ENCODE results near the gene REEP5. TPM values are rescaled to one million over a fixed set of nuclear protein-coding genes. Genes with fewer than 3 reads are reported as not detected.

The REEP5 gene
- total RNA-seq, 1 experiment from 2014 or later = 46.2 TPM

DNA sequence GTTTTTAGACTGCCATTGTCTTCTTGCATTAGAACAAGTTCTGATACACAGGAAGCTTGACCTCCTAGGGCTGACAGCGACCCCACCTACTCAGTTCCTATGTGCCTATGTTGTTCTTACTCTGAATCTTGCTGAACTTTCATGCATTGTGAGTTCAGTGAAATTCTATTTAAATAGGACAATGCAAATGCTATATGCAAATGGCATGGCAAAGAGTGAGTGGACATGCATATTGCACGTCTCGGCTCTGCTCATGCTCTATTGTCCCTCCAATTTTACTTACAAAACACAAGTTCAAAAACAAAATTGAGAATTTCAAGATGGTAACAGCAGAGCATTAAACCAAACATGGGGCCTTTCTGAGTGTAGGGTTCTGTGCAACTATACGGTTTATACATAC lies 49.2 kb upstream of the REEP5 start:
- no peaks in the 10 kb centered on the region for H3K36me3 Mint-ChIP-seq (ENCODE audit: insufficient read depth in 1 of 3, low read depth in 3 of 3)
- no peak overlapping the region for H4K91ac ChIP-seq (ENCODE audit: insufficient read length, low read depth, low read length)
- no peak overlapping the region for H3K4me3 Mint-ChIP-seq
- H3K4me1 ChIP-seq (ENCODE audit: insufficient read depth, low read length) = no peaks in the 10 kb centered on the region; the same call in 1 of the 2 replicates
- H3K9me3 ChIP-seq (ENCODE audit: control insufficient read depth, low read depth, low read length) = no peaks in the 10 kb centered on the region
- no peak overlapping the region for H3K4ac ChIP-seq (ENCODE audit: low read depth, low read length)
- no peak overlapping the region for H3K9ac ChIP-seq (ENCODE audit: extremely low read depth, insufficient read length, low read length)
- H2BK120ac ChIP-seq (ENCODE audit: low read depth, low read length, poor library complexity, severe bottlenecking) = no peak overlapping the region
- no peak overlapping the region for H2BK12ac ChIP-seq (ENCODE audit: insufficient read length, low read depth, low read length)
- H3K4me1 Mint-ChIP-seq = peaks cover 15 to 20% of the 10 kb centered on the region in 2 experiments
- no peak overlapping the region for H4K5ac ChIP-seq (ENCODE audit: insufficient read length, low read depth, low read length)
- TF ChIP-seq, protein P1, sequence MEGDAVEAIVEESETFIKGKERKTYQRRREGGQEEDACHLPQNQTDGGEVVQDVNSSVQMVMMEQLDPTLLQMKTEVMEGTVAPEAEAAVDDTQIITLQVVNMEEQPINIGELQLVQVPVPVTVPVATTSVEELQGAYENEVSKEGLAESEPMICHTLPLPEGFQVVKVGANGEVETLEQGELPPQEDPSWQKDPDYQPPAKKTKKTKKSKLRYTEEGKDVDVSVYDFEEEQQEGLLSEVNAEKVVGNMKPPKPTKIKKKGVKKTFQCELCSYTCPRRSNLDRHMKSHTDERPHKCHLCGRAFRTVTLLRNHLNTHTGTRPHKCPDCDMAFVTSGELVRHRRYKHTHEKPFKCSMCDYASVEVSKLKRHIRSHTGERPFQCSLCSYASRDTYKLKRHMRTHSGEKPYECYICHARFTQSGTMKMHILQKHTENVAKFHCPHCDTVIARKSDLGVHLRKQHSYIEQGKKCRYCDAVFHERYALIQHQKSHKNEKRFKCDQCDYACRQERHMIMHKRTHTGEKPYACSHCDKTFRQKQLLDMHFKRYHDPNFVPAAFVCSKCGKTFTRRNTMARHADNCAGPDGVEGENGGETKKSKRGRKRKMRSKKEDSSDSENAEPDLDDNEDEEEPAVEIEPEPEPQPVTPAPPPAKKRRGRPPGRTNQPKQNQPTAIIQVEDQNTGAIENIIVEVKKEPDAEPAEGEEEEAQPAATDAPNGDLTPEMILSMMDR (conservative IDR thresholded peaks at IDR 0.05) = no peak
- no peak overlapping the region for H3K23ac ChIP-seq (ENCODE audit: insufficient read length, low read depth, low read length)
- H3K56ac ChIP-seq (ENCODE audit: insufficient read length, low read depth, low read length) = no peak overlapping the region
- DNase-seq = no peak
- H3K27ac ChIP-seq (ENCODE audit: insufficient read length, low read depth, low read length) = no peak overlapping the region
- no peaks in the 10 kb centered on the region for H3K27me3 ChIP-seq (ENCODE audit: insufficient read depth, low read length)
- H2BK15ac ChIP-seq (ENCODE audit: low read depth, low read length) = no peak overlapping the region
- no CpG with 5 or more reads among the region's 4 CpGs for WGBS (ENCODE audit: extremely low coverage, insufficient read length, low lambda C conversion rate)
- H3K79me1 ChIP-seq (ENCODE audit: insufficient read depth, low read depth, low read length, poor library complexity, severe bottlenecking) = no peaks in the 10 kb centered on the region
- H3K79me2 ChIP-seq (ENCODE audit: insufficient read depth, low read length) = no peaks in the 10 kb centered on the region
- H2AFZ ChIP-seq (ENCODE audit: low read length) = no peak overlapping the region
- H3K18ac ChIP-seq (ENCODE audit: insufficient read length, low read depth, low read length) = no peak overlapping the region
- H3K23me2 ChIP-seq (ENCODE audit: insufficient read length, low read depth, low read length, poor library complexity, severe bottlenecking) = no peaks in the 10 kb centered on the region
- no peak overlapping the region for H2BK5ac ChIP-seq (ENCODE audit: insufficient read length, low read length)
- no peaks in the 10 kb centered on the region for H4K20me1 ChIP-seq (ENCODE audit: control insufficient read depth, insufficient read depth, insufficient read length)
- H3K27me3 Mint-ChIP-seq (ENCODE audit: low read depth) = no peaks in the 10 kb centered on the region
- H3K14ac ChIP-seq (ENCODE audit: insufficient read depth, low read length) = no peak overlapping the region
- no peak overlapping the region for H3K4me2 ChIP-seq (ENCODE audit: insufficient read depth, insufficient read length, low read length)
- H3K27ac Mint-ChIP-seq = no peak overlapping the region; a peak in 1 of 7 replicates
- no peak overlapping the region for H4K8ac ChIP-seq (replicated peaks; ENCODE audit: insufficient read length, low read depth, low read length)
- H3K9me3 Mint-ChIP-seq = no peaks in the 10 kb centered on the region
- no peak overlapping the region for H2AK5ac ChIP-seq (ENCODE audit: insufficient read length, low read length)
- H3T11ph ChIP-seq (ENCODE audit: low read length) = no peak overlapping the region
- H2BK20ac ChIP-seq (ENCODE audit: low read depth, low read length, poor library complexity, severe bottlenecking) = no peak overlapping the region
